Astrocyte (in vitro differentiated cells and primary cell): ENCODE results near the gene DUS1L. TPM values are rescaled to one million over a fixed set of nuclear protein-coding genes. Genes with fewer than 3 reads are reported as not detected.

ENCODE experiments used
- DNase-seq: peaks from one replicate; pipeline ENCODE4 v3.0.0-alpha.2; 2010; ENCODE audit warnings: low read depth
- FAIRE-seq: peaks from 2 replicates; lab custom pipeline; 2011; peaks lifted over from hg19 to GRCh38; lab: Jason Lieb, UNC
- H2AFZ ChIP-seq: 2 replicates; pipeline ENCODE4 v1.6.0; 2012; ENCODE audit warnings: low read depth, low read length, inconsistent platforms
- H3K27ac ChIP-seq: 2 replicates; pipeline ENCODE4 v1.5.1; 2011; ENCODE audit warnings: low read depth, low read length, inconsistent platforms
- H3K27me3 ChIP-seq: 2 replicates; pipeline ENCODE4 v1.6.0; 2011; ENCODE audit warnings: low read length, inconsistent platforms; ENCODE audit not compliant: insufficient read depth
- H3K36me3 ChIP-seq: 2 replicates; pipeline ENCODE4 v1.5.1; 2011; ENCODE audit warnings: low read length, inconsistent platforms; ENCODE audit not compliant: insufficient read depth
- H3K4me1 ChIP-seq: 2 replicates; pipeline ENCODE4 v1.5.1; 2011; ENCODE audit warnings: low read length, inconsistent platforms; ENCODE audit not compliant: insufficient read depth
- H3K4me2 ChIP-seq: 2 replicates; pipeline ENCODE4 v1.6.0; 2012; ENCODE audit warnings: low read length, inconsistent platforms
- H3K4me3 ChIP-seq: 2 replicates; pipeline ENCODE4 v1.5.1; 2011; ENCODE audit warnings: low read depth, mild to moderate bottlenecking, low read length, inconsistent platforms; ENCODE audit not compliant: insufficient read depth
- H3K79me2 ChIP-seq: 2 replicates; pipeline ENCODE4 v1.6.0; 2012; ENCODE audit warnings: mild to moderate bottlenecking, low read length, inconsistent platforms; ENCODE audit not compliant: insufficient read depth
- H3K9ac ChIP-seq: 2 replicates; pipeline ENCODE4 v1.6.0; 2012; ENCODE audit warnings: mild to moderate bottlenecking, low read length, inconsistent platforms
- H3K9me3 ChIP-seq: 2 replicates; pipeline ENCODE4 v1.5.1; 2012; ENCODE audit warnings: low read depth, mild to moderate bottlenecking, low read length, inconsistent platforms; ENCODE audit not compliant: insufficient read depth
- H4K20me1 ChIP-seq: 2 replicates; pipeline ENCODE4 v1.6.0; 2012; ENCODE audit warnings: low read length, inconsistent platforms; ENCODE audit not compliant: insufficient read depth
- H3K27ac Mint-ChIP-seq: one replicate; pipeline ENCODE4 v1.8.0; 2021; ENCODE audit warnings: mild to moderate bottlenecking, mixed read lengths; ENCODE audit not compliant: unreplicated experiment
- H3K27me3 Mint-ChIP-seq: one replicate; pipeline ENCODE4 v1.8.0; 2021; ENCODE audit warnings: low read depth, mixed read lengths; ENCODE audit not compliant: unreplicated experiment
- H3K36me3 Mint-ChIP-seq: one replicate; pipeline ENCODE4 v1.8.0; 2021; ENCODE audit warnings: low read depth, mixed read lengths; ENCODE audit not compliant: unreplicated experiment
- H3K4me1 Mint-ChIP-seq: one replicate; pipeline ENCODE4 v1.8.0; 2021; ENCODE audit warnings: low read depth, mixed read lengths; ENCODE audit not compliant: unreplicated experiment
- H3K4me3 Mint-ChIP-seq: one replicate; pipeline ENCODE4 v1.8.0; 2021; ENCODE audit warnings: mild to moderate bottlenecking, moderate library complexity, mixed read lengths; ENCODE audit not compliant: unreplicated experiment
- H3K9me3 Mint-ChIP-seq: one replicate; pipeline ENCODE4 v1.8.0; 2021; ENCODE audit warnings: mild to moderate bottlenecking, mixed read lengths; ENCODE audit not compliant: unreplicated experiment
- CTCF ChIP-seq: IDR thresholded peaks from 2 replicates; pipeline ENCODE4 v1.5.1; 2011; ENCODE audit warnings: low read depth, mild to moderate bottlenecking, inconsistent platforms, low read length, moderate library complexity; ENCODE audit not compliant: insufficient read depth
- EZH2 ChIP-seq: IDR thresholded peaks from 2 replicates; pipeline ENCODE4 v1.6.1; 2012; ENCODE audit warnings: mild to moderate bottlenecking, low read length, inconsistent platforms; ENCODE audit not compliant: insufficient read depth
- total RNA-seq: library from RNA; stranded (reverse); gene quantifications from 2 replicates; pipeline ENCODE4 v1.2.1, GENCODE V29; 2021

The DUS1L gene
- total RNA-seq, 1 donor from 2014 or later = 55.1 TPM

GRCh38 chr17:82053556-82054263, 11.9 kb downstream of the DUS1L start:
- H3K4me1 Mint-ChIP-seq = peaks cover 5% of the 10 kb centered on the region
- peaks cover 17% of the 10 kb centered on the region for H3K4me1 ChIP-seq
- H3K27ac Mint-ChIP-seq = no peak overlapping the region
- no peak for TF ChIP-seq EZH2
- no peak for TF ChIP-seq CTCF
- FAIRE-seq = no peak
- H3K27me3 Mint-ChIP-seq = no peaks in the 10 kb centered on the region
- H4K20me1 ChIP-seq = peaks cover 39% of the 10 kb centered on the region
- H3K27ac ChIP-seq = no peak overlapping the region
- peaks cover 43% of the 10 kb centered on the region for H3K79me2 ChIP-seq
- H3K9me3 Mint-ChIP-seq = no peaks in the 10 kb centered on the region
- H3K4me2 ChIP-seq = peak overlapping the region; percentile 99
- no peak overlapping the region for H3K9ac ChIP-seq
- H2AFZ ChIP-seq = no peak overlapping the region
- H3K9me3 ChIP-seq = no peaks in the 10 kb centered on the region
- H3K4me3 ChIP-seq = no peak overlapping the region
- H3K36me3 ChIP-seq = peaks cover 3% of the 10 kb centered on the region
- H3K4me3 Mint-ChIP-seq = peak overlapping the region; percentile 89
- DNase-seq = no peak
- H3K27me3 ChIP-seq = no peaks in the 10 kb centered on the region
- H3K36me3 Mint-ChIP-seq = no peaks in the 10 kb centered on the region

- H3K4me1 ChIP-seq = peaks cover 17% of the 10 kb centered on the region
- H3K4me3 Mint-ChIP-seq = peak overlapping the region; percentile 89
- no peak overlapping the region for H3K27ac ChIP-seq
- H3K79me2 ChIP-seq = peaks cover 43% of the 10 kb centered on the region
- H3K4me2 ChIP-seq = peak overlapping the region; percentile 99
- H3K36me3 Mint-ChIP-seq = no peaks in the 10 kb centered on the region
- no peaks in the 10 kb centered on the region for H3K27me3 Mint-ChIP-seq
- FAIRE-seq (no peak), DNase-seq (no peak)
- H3K36me3 ChIP-seq = peaks cover 3% of the 10 kb centered on the region
- H3K9me3 Mint-ChIP-seq = no peaks in the 10 kb centered on the region
- peak overlapping the region; percentile 89 for H3K9ac ChIP-seq
- no peaks in the 10 kb centered on the region for H3K9me3 ChIP-seq
- no peak for TF ChIP-seq EZH2
- TF ChIP-seq CTCF = no peak
- peak overlapping the region; percentile 12 for H3K27ac Mint-ChIP-seq
- H4K20me1 ChIP-seq = peaks cover 34% of the 10 kb centered on the region
- no peaks in the 10 kb centered on the region for H3K27me3 ChIP-seq
- peaks cover 5% of the 10 kb centered on the region for H3K4me1 Mint-ChIP-seq
- no peak overlapping the region for H2AFZ ChIP-seq
- peak overlapping the region; percentile 81 for H3K4me3 ChIP-seq
Observed at GRCh38 chr17:82053130-82053529, 12.5 kb downstream of the DUS1L start.

DNA sequence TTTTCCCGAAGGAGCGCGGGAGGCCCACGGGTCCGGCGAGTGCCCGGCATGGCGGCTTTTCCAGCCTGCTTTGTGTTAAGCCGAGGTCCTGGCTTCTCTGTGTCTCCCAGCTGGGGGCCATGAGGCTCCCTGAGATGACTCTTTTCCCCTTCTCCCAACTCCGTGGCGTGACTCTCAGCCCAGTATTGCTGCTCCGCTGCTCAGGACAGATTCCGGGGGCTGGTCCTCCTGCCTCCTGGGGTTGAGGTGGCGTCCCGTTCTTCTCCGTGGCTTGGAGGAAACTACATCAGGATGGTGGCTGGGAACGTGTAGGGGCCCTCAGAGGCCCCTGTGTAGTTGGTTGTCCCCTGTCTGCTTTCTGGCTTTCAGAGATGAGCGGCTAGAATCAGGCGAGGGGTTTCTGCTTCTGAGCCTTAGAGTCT, 13.0 kb downstream of the DUS1L start:
- TF ChIP-seq EZH2 = no peak
- H3K27ac Mint-ChIP-seq = peak overlapping the region; percentile 12
- H3K9ac ChIP-seq = peak overlapping the region; percentile 89
- H2AFZ ChIP-seq = no peak overlapping the region
- H3K9me3 Mint-ChIP-seq = no peaks in the 10 kb centered on the region
- FAIRE-seq (no peak), DNase-seq (no peak)
- H3K4me3 ChIP-seq = peak overlapping the region; percentile 81
- H3K9me3 ChIP-seq = no peaks in the 10 kb centered on the region
- peaks cover 43% of the 10 kb centered on the region for H3K79me2 ChIP-seq
- peaks cover 30% of the 10 kb centered on the region for H4K20me1 ChIP-seq
- peaks cover 17% of the 10 kb centered on the region for H3K4me1 ChIP-seq
- H3K4me2 ChIP-seq = peak overlapping the region; percentile 99
- H3K36me3 ChIP-seq = peaks cover 1% of the 10 kb centered on the region
- no peaks in the 10 kb centered on the region for H3K27me3 Mint-ChIP-seq
- peak overlapping the region; percentile 89 for H3K4me3 Mint-ChIP-seq
- no peaks in the 10 kb centered on the region for H3K27me3 ChIP-seq
- H3K4me1 Mint-ChIP-seq = peaks cover 5% of the 10 kb centered on the region
- H3K36me3 Mint-ChIP-seq = peaks cover 2% of the 10 kb centered on the region
- H3K27ac ChIP-seq = no peak overlapping the region
